Endothelial cell of hepatic sinusoid (primary cell): ENCODE results near the gene TPSB2.
"Not testable (repeated sequence)": the region's sequence is repeated elsewhere in the genome, so short reads cannot be mapped to it uniquely, and the experiment has no call there.

Source experiments
- in situ Hi-C: cut with HindIII; loops from 2 replicates; pipeline ENCODE4 v1.10.0; 2017; ENCODE audit warnings: low sequenced_read_pairs

TPSB2 gene

GRCh38 chr16:1243907-1244850 is 14.2 kb upstream of the TPSB2 start:
- in situ Hi-C loops = not testable (repeated sequence)

- in situ Hi-C loops = not testable (repeated sequence)
These were observed 13.4 kb upstream of the TPSB2 start for GRCh38 chr16:1243363-1243762.

- in situ Hi-C loops = not testable (repeated sequence)
These were observed 11.1 kb upstream of the TPSB2 start for GRCh38 chr16:1241081-1241480.

- in situ Hi-C loops = not testable (repeated sequence)
These were observed 10.5 kb upstream of the TPSB2 start, which contains the start of gene TPSAB1 for GRCh38 chr16:1240436-1240835. TPSAB1 (plus strand) TSS chr16:1240705; CDS start chr16:1240939, 234 bp downstream.

GRCh38 chr16:1239575-1239974 is 9.6 kb upstream of the TPSB2 start:
- in situ Hi-C loops = not testable (repeated sequence)

- in situ Hi-C loops = not testable (repeated sequence)
These were observed 8.9 kb upstream of the TPSB2 start for GRCh38 chr16:1238909-1239308.

GRCh38 chr16:1237990-1238389 is 8.0 kb upstream of the TPSB2 start:
- in situ Hi-C loops = no loop called here

- in situ Hi-C loops = not testable (repeated sequence)
These were observed 6.7 kb upstream of the TPSB2 start for GRCh38 chr16:1236659-1237058.

GRCh38 chr16:1232049-1232748 is 2.2 kb upstream of the TPSB2 start:
- in situ Hi-C loops = not testable (repeated sequence)

- in situ Hi-C loops = not testable (repeated sequence)
These were observed 1.3 kb upstream of the TPSB2 start for GRCh38 chr16:1231301-1231700.

GRCh38 chr16:1230471-1231212 is 658 bp upstream of the TPSB2 start:
- in situ Hi-C loops = not testable (repeated sequence)

- in situ Hi-C loops = not testable (repeated sequence)
These were observed 508 bp downstream of the TPSB2 start for GRCh38 chr16:1229476-1229875.

GRCh38 chr16:1228227-1228626 is 1.8 kb downstream of the TPSB2 start:
- in situ Hi-C loops = not testable (repeated sequence)

GRCh38 chr16:1226692-1227091 is 3.3 kb downstream of the TPSB2 start:
- in situ Hi-C loops = not testable (repeated sequence)

GRCh38 chr16:1225728-1226311 is 4.2 kb downstream of the TPSB2 start:
- in situ Hi-C loops = not testable (repeated sequence)

GRCh38 chr16:1225051-1225451 is 4.9 kb downstream of the TPSB2 start, which contains the start of gene TPSG1:
TPSG1 (minus strand) TSS chr16:1225268; CDS start chr16:1225252, 16 bp downstream.
- in situ Hi-C loops = no loop called here

GRCh38 chr16:1224558-1224957 is 5.4 kb downstream of the TPSB2 start:
- in situ Hi-C loops = no loop called here

GRCh38 chr16:1223355-1224214 is 6.4 kb downstream of the TPSB2 start:
- in situ Hi-C loops = no loop called here

- in situ Hi-C loops = no loop called here
These were observed 7.2 kb downstream of the TPSB2 start for GRCh38 chr16:1222553-1223354.
